Esophagus muscularis mucosa (tissue), 4 donors: ENCODE results near the gene SCGB3A1.

Source experiments
- EP300 ChIP-seq: sonication (generic); formaldehyde crosslinking; IDR thresholded peaks from one replicate; pipeline ENCODE4 v1.6.1; 2017; ENCODE audit warnings: antibody characterized with exemption
- POLR2A ChIP-seq: fragments of 450-650 bp; IDR thresholded peaks from one replicate; pipeline ENCODE4 v1.6.1; 2017; ENCODE audit warnings: antibody characterized with exemption, moderate library complexity, mild to moderate bottlenecking, low read depth
- TF ChIP-seq, protein P1 (sequence below), 3 experiments: fragments of 200-600 bp in 2 of 3; fragments of 450-650 bp in 1 of 3; sonication (generic) in 2 of 3; IDR thresholded peaks; one replicate each; pipeline ENCODE4 v1.5.1; 2017 to 2019; ENCODE audit warnings: antibody characterized with exemption in 3 of 3, mild to moderate bottlenecking in 2 of 3, moderate library complexity in 1 of 3

DNA sequence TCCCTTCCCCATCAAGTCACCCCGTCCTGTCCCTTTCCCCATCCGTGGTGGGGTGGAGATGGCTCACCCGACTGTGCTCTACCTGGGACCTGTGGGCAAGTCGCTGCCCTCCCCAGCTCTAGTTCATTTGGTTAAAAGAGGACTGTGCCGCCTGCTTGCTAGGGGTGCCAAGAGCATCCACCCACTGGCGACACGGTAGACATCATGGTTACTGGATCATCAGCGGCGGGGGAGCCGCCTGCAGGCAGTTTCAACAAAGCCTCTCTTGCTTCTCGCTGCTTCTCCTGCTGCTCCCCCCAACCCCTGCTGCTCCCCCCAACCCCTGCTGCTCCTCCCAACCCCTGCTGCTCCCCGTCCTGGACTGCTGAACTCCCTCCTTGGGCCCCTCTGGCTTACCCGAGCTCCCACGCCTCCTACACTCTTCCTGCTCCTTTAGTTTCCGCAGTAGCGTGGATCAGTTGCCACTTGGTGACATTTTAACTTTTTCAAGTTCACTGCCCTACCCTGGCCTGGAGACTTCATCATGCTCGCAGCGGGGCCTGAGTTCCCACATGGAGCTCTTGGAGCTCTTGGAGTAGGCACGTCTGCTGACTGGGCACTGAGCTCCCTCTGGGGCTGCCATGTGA is 22.0 kb upstream of the SCGB3A1 start:
- TF ChIP-seq, protein P1, sequence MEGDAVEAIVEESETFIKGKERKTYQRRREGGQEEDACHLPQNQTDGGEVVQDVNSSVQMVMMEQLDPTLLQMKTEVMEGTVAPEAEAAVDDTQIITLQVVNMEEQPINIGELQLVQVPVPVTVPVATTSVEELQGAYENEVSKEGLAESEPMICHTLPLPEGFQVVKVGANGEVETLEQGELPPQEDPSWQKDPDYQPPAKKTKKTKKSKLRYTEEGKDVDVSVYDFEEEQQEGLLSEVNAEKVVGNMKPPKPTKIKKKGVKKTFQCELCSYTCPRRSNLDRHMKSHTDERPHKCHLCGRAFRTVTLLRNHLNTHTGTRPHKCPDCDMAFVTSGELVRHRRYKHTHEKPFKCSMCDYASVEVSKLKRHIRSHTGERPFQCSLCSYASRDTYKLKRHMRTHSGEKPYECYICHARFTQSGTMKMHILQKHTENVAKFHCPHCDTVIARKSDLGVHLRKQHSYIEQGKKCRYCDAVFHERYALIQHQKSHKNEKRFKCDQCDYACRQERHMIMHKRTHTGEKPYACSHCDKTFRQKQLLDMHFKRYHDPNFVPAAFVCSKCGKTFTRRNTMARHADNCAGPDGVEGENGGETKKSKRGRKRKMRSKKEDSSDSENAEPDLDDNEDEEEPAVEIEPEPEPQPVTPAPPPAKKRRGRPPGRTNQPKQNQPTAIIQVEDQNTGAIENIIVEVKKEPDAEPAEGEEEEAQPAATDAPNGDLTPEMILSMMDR (IDR thresholded peaks at IDR 0.05) = no peak
- TF ChIP-seq EP300 = no peak
- TF ChIP-seq POLR2A = no peak
